GM21576 (cell line): ENCODE data around the gene GOLGA7B.

ENCODE experiments used
- ATAC-seq: cut with Tn5 transposase; IDR thresholded peaks from one replicate; pipeline ENCODE4 v1.9.1; 2021; ENCODE audit warnings: mild to moderate bottlenecking, moderate library complexity; ENCODE audit not compliant: unreplicated experiment

Gene GOLGA7B

DNA sequence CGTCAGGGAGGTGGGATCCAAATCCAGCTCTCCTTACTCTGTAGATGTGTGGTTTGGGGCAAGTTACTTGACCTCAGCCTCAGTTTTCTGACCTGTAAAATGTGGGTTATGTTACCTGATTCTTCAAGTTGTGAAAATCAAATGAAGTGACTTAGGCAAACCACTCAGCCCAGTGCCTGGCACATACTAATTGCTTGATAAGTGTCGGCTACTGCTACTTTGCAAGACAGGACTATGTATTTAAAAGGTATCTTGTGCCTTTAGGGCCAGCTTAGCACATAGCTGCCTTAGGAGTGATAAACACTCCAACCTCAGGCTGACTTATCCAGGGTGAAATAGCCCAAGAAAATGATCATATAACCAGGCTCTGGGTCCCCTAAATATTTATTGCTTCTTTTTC is 42.9 kb downstream of the GOLGA7B start:
- ATAC-seq = no peak

GRCh38 chr10:97892939-97893338 is 43.3 kb downstream of the GOLGA7B start:
- ATAC-seq = no peak

DNA sequence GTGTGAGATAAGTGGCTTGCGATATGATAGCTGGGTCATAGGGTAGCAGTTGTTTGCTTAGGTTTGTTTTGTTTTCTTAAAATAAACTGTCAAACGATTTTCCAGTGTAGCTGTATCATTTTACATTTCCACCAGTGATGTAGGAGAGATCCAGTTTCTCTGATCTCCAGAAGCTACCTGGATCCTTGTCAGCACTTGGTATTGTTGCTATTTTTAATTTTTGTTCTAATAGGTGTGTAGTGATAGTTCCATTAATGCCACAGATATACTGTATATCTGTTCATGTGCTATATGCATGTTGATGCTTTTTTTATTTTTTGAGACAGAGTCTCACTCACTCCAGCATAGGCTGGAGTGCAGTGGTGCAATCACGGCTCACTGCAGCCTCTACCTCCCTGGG is 44.4 kb downstream of the GOLGA7B start:
- ATAC-seq = no peak

DNA sequence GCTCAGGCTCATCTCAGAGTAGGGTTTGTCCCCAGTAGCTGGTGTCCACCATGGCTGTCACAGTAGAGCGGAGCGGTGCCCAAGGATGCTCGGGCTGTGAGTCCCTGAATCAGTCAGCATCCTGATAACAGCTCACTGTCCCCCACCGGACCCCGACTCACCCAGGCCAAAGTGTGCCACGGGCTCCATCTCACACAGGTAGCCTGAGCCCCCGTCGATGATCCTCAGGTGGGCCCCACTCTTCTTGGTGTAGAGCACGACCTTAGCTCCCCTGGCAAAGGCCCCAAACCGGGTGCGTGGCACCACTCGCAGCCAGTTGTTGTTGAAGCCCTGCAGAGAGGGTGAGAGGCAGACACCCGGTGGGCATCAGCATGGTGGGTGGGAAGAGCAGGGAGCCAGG is 45.4 kb downstream of the GOLGA7B start:
- ATAC-seq = no peak

- no peak for ATAC-seq
These were observed 46.3 kb downstream of the GOLGA7B start for GRCh38 chr10:97895915-97896314.

- no peak for ATAC-seq
These were observed 47.2 kb downstream of the GOLGA7B start for GRCh38 chr10:97896756-97897358.

- no peak for ATAC-seq
These were observed 48.8 kb downstream of the GOLGA7B start for GRCh38 chr10:97898429-97898828.

DNA sequence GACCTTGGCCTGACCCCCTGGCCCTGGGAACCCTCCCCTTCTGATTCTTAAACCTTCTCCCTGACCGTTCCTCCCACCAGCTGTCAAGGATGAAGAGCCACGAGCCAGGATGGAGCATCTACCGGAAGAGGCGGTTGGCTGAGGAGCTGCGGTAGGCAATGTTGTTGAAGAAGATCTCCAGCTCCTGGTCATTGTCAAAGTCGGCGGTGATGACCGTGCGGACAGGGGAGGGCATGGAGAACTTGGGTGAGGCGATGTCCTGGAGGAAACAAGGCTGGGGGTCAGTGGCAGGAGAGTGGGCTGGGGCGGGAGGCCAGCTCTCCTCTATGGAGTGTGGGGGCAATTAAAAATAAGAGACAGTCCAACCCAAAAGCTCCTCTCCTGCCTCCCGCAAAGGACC is 51.7 kb downstream of the GOLGA7B start:
- ATAC-seq = no peak

DNA sequence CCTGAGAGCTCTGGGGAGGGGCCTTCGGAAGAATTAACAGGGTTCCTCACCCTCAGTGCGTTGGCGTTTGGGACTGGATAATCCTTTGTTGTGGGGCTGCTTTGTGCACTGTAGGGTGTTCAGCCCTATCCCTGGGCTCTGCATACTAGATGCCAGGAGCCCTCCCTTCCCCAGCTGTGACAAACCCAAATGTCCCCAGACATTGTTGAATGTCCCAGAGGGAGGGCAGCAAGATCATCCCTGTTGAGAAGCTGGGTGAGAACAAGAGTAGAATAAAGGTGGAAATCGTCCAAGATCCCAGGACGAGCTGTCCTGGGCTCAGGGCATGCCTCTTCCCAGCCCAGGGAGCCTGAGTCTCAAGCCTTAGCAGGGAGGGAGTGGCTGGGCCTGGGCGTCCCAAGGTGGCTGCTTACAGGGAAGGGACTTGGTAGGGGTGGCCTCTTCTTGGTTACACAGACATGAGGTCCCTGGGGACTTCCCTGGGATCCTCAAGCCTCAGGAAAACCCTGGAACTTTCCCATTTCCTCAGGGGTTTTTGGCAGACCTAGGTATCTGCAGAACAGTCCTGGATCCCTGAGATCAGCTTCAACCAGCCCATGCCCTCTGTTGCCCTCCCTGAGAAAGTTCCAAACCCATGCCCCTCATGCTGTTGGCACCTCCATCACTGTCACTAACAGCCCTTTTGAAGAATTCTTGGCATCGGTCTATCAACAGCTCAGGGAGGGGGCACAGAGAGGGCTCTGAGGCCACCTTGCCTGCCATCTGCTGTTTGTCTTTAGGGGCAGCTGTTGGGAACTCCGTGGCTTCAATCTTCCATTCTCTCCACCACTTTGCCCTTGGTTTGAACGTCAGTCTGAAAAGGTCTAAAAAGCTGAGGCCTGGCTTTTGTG is 53.7 kb downstream of the GOLGA7B start:
- ATAC-seq = no peak

DNA sequence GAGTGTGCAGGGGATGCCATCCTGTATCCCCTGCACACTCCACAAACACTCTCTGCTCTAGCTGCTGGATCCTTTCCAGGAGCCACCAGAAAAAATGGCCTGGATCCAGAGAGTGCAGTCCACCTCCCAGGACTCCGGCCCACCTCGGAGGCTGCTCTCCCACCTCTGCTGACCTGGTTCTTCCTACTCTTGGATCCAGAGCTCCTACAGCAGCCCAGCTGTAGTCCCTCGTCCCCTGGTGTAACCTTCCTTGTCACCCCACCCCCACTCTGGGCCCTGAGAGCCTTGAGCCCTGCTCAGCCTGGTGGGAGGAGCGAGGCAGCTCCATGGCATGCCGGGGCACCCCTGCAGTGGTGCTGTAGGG is 54.4 kb downstream of the GOLGA7B start:
- ATAC-seq = no peak

- no peak for ATAC-seq
These were observed 54.9 kb downstream of the GOLGA7B start for GRCh38 chr10:97904576-97904975.

- no peak for ATAC-seq
These were observed 55.6 kb downstream of the GOLGA7B start for GRCh38 chr10:97905276-97905675.

GRCh38 chr10:97907211-97907610 is 57.6 kb downstream of the GOLGA7B start:
- ATAC-seq = no peak

GRCh38 chr10:97907830-97908229 is 58.2 kb downstream of the GOLGA7B start:
- ATAC-seq = no peak

- ATAC-seq = no peak
These were observed 61.0 kb downstream of the GOLGA7B start for GRCh38 chr10:97910661-97911060.

DNA sequence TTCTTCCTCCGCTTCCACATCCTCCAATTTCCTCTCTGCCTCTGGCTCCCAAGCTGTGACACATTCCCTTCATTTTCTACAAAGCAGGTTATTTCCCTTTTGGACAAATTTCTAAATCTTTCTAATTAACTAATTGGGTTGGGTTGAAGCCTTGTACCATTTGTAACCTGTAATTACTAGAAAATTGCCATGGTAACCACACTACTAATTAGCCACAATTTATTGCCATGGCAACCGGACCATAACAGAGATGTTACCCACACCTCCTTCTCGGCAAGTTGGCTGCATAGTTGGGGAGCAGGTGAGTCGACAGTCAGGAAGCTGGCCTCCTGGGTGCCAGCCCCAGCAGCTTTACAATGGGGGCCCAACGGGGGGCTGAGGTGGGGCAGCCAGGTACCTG is 61.6 kb downstream of the GOLGA7B start:
- no peak for ATAC-seq

DNA sequence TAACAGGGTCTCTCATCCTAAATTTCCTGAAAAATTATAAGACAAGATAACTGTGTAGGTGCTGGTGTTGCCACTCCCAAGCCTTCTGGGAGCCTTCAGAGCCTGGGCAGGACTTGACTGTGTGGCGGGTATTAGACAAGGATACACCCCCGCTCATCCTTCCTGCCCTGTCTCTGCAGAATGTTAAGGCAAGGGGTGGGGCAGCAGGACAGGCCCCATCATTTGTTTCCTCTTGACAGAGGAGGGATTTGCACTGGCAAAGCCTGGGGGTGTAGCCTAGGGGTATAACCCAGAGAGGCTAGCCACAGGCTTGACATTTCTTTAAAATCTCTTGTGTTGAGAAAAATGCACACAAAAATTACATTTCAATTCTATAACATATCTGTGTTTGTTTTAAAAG is 63.5 kb downstream of the GOLGA7B start:
- no peak for ATAC-seq

GRCh38 chr10:97913614-97914013 is 64.0 kb downstream of the GOLGA7B start:
- ATAC-seq = no peak

GRCh38 chr10:97914171-97914836 is 64.7 kb downstream of the GOLGA7B start:
- no peak for ATAC-seq

- ATAC-seq = no peak
These were observed 65.2 kb downstream of the GOLGA7B start for GRCh38 chr10:97914837-97915211.

- ATAC-seq = no peak
These were observed 65.9 kb downstream of the GOLGA7B start for GRCh38 chr10:97915346-97916131.
